ENCODE measurements around the gene BSN.

DNA sequence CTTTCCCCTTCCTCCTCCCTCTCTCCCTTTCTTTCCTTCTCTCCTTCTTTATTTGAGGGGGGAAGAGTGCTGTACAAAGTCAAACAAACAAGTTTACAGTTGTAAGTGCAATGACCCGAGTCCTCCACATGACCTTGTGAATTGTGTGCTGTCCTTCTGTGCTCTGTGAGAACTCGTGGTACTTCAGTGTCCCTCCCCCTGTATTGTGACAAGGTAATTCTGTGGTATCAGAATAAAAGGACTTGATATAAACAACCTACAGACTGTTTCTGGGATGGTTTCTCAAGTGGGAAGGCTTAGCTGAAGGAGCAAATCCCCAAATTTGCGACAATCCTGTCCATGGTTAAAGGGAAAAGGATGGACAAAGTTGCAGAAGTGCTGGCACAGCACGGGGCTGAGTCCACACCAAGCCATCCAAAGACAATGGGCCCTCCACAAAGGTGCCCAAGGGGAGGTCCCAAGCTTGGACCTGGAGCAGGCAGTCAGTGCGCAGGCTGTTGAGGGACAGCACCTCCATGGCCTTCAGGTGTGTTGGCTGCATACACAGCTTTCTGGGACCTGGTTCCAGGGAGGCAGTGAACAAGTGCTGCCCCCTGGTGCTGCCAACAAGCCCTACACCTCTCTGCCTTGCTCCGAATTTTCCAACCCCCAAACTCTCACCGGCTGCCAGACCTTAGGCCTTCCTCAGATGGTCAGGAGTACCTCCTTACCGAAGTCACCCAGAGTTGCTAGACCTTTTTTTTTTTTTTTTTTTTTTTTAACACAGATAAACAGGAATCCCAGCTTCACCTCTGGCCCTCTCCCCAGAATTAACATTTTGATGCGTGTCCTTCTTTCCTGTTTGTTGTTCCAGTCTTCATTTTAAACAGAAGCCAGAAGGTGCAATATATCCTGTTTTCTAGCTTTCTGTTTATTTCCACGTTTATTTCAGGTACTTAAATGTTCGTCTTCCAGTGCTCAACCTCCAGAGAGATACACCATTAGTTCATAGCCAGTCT lies 117.3 kb downstream of the BSN start:
- TF ChIP-seq POLR2A (IDR thresholded peaks at IDR 0.05) = no peak
- TF ChIP-seq, protein P1, sequence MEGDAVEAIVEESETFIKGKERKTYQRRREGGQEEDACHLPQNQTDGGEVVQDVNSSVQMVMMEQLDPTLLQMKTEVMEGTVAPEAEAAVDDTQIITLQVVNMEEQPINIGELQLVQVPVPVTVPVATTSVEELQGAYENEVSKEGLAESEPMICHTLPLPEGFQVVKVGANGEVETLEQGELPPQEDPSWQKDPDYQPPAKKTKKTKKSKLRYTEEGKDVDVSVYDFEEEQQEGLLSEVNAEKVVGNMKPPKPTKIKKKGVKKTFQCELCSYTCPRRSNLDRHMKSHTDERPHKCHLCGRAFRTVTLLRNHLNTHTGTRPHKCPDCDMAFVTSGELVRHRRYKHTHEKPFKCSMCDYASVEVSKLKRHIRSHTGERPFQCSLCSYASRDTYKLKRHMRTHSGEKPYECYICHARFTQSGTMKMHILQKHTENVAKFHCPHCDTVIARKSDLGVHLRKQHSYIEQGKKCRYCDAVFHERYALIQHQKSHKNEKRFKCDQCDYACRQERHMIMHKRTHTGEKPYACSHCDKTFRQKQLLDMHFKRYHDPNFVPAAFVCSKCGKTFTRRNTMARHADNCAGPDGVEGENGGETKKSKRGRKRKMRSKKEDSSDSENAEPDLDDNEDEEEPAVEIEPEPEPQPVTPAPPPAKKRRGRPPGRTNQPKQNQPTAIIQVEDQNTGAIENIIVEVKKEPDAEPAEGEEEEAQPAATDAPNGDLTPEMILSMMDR (IDR thresholded peaks at IDR 0.05) = peak in 1 of 3 donors; percentile 45
